Heart left ventricle (tissue), 13 donors: ENCODE results near the gene CERKL.

ENCODE experiments used
- CTCF ChIP-seq, 12 donors: fragments of 200-600 bp; sonication (generic) in 4 of 12; IDR thresholded peaks; one replicate each; pipeline versions ENCODE4 v1.5.0 to v1.8.0; 2018 to 2022; ENCODE audit warnings: antibody characterized with exemption in 12 of 12, mild to moderate bottlenecking in 5 of 12
- POLR2A ChIP-seq, 2 donors: fragments of 450-650 bp; IDR thresholded peaks; one replicate each; pipeline ENCODE4 v1.6.1; 2017; ENCODE audit warnings: antibody characterized with exemption in 2 of 2, mild to moderate bottlenecking in 2 of 2, moderate library complexity in 2 of 2
- donor health status: ischemic (EF 13 %, LVEDD 7.1; RV severe dilation, severe dysfunction).
- donor health status: DM: no; HTN: yes; CAD: no.
- donor health status: DM: no; HTN: no; CAD: no.
- donor health status: ischemic (EF 25% LVEDD 6.9; RV normal size, moderate dysfunction).
- donor health status: ischemic (EF 25% LVEDD 5.7; RV mildly dilated, moderate dysfunction).
- donor health status: ischemic (EF 35%, LVEDD 5.7; RV mildly dilated, moderate dysfunction).
- donor health status: nonischemic (EF 11% LVEDD 7.7; RV severe dilation, severe dysfunction).
- donor health status: DM: yes; HTN: yes; CAD: no.
- donor health status: PGD.
- donor health status: ischemic (EF 29% LVEDD 5.4; RV normal size, mild dysfunction).
- donor health status: nonischemic (EF 23%, LVEDD 6.1; RV moderate dilation, normal function).

DNA sequence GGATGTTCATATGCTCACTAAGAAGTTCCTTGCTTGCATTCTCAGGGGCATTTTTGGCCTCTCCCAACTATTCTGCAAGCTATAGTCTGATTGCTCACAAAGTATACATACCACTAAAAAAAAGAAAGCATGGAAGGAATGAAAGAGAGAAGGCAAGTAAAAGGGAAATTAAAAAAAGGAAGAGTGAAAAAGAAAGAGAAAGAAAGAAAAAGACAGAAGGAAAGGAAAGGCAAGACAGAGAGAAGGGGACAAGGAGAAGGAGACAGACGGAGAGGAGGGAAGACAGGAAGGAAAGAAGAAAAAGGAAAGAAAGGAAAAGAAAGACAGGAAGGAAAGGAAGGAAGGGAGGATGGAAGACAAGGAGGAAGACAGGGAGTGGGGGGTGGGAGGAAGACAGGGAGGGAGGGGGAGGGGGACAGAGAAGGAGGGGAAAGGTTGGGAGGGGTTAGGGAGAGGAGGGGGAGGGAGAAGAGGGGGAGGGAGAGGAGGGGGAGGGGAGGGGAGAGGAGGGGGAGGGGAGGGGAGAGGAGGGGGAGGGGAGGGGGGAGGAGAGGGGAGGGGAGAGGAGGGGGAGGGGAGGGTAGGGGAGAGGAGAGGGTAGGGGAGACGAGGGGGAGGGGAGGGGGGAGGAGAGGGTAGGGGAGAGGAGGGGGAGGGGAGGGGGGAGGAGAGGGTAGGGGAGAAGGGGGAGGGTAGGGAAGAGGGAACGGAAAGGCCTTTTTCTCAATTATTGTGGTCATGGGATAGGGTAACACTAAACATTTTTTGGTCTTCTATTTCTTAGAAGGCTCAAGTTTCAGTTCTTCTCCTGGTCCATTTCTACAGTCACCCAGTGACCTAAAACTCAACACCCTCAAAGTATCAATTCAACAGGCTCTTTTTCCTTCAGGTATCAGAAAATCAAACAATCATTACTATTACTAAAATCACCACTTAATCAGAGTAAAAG lies 50.7 kb downstream of the CERKL start:
- TF ChIP-seq CTCF (IDR thresholded peaks at IDR 0.05) (no peak), POLR2A (IDR thresholded peaks at IDR 0.05) (no peak)
